Neural progenitor cell (in vitro differentiated cells): ENCODE data around the gene SCIN.

Source experiments
- EZH2 ChIP-seq: fragments of 200-600 bp; sonication (generic); IDR thresholded peaks from 2 replicates; pipeline ENCODE4 v1.6.1; 2017; ENCODE audit warnings: antibody characterized with exemption, mild to moderate bottlenecking, moderate library complexity
- EZH2phosphoT487 ChIP-seq: fragments of 200-600 bp; sonication (generic); IDR thresholded peaks from 2 replicates; pipeline ENCODE4 v1.6.1; 2017; ENCODE audit warnings: antibody characterized with exemption
- TF ChIP-seq, protein P1 (sequence below): fragments of 200-600 bp; sonication (generic); IDR thresholded peaks from 2 replicates; pipeline ENCODE4 v1.5.1; 2017; ENCODE audit warnings: antibody characterized with exemption, mild to moderate bottlenecking

- TF ChIP-seq, protein P1, sequence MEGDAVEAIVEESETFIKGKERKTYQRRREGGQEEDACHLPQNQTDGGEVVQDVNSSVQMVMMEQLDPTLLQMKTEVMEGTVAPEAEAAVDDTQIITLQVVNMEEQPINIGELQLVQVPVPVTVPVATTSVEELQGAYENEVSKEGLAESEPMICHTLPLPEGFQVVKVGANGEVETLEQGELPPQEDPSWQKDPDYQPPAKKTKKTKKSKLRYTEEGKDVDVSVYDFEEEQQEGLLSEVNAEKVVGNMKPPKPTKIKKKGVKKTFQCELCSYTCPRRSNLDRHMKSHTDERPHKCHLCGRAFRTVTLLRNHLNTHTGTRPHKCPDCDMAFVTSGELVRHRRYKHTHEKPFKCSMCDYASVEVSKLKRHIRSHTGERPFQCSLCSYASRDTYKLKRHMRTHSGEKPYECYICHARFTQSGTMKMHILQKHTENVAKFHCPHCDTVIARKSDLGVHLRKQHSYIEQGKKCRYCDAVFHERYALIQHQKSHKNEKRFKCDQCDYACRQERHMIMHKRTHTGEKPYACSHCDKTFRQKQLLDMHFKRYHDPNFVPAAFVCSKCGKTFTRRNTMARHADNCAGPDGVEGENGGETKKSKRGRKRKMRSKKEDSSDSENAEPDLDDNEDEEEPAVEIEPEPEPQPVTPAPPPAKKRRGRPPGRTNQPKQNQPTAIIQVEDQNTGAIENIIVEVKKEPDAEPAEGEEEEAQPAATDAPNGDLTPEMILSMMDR, result no peak
- TF ChIP-seq EZH2, result no peak
- TF ChIP-seq EZH2phosphoT487, result no peak
Measured at GRCh38 chr7:12684733-12685132, 114.2 kb downstream of the SCIN start.
